Hippocampal formation (tissue), 2 donors: ENCODE measurements around the gene DTX3L.

Source experiments
- DNase-seq, 2 donors: peaks; one replicate each; lab custom pipeline; 2025; lab: John Stamatoyannopoulos, UW

The DTX3L gene

DNA sequence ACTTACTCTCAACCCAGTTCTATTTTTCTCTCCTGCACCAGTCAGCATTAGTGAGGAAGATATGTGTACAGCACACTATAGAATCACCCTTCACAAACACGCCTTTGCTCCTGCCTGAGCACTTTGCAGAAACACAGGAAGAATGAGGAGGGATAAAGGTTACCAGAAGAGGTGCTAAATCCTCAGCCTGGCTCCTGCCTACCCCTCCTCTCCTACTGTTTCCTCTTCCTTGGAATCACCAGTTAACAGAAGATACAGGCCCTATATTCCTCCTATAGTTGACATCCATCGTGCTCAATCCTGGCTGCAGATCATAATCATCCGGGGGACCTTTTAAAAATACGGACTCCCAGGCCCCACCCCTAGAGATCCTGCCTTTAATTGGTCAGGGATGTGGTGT, 42.2 kb downstream of the DTX3L start:
- no peak for DNase-seq

GRCh38 chr3:122608916-122609315, 44.8 kb downstream of the DTX3L start:
- DNase-seq = no peak

- no peak for DNase-seq
Observed at GRCh38 chr3:122609798-122610559, 45.8 kb downstream of the DTX3L start.

- no peak for DNase-seq
Observed at GRCh38 chr3:122612696-122613095, 48.6 kb downstream of the DTX3L start.

DNA sequence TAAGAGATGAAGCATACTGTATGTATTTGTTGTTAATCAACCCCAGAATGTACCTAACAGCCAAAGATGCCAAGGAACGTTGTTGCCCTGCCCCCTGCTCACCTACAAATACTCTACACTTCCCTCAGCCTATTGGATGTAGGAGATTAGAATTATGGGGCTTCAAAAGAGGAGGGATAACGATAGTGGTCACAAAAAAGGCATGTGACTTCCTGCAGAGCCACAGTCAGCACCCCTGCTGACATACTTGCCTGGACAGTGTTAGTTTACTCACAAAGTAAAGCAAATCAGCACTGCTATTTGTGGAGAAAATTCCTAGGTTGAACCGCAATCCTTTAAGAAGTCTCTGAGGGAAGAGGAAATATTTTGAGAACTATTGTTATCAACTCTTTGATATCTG, 51.2 kb downstream of the DTX3L start:
- no peak for DNase-seq

- DNase-seq = no peak
Observed at GRCh38 chr3:122618614-122619013, 54.5 kb downstream of the DTX3L start.

DNA sequence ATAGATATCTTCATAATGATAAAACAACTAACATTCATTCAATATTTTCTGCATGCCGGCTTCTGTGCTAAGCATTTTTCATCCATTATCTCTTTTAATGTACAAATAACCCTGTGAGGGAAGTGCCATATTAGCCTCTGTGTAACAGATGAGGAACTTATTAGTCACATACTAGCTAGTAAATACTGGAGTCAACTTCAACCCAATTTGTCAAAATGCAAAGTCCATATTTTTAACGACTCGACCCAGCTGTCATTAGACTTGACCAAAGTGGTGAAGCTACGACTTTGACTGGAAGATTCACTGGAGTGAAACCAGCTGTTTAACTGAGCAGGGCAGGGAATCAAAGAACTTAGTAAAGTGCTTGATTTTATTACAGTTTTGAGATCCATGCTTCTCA, 54.9 kb downstream of the DTX3L start:
- no peak for DNase-seq

DNA sequence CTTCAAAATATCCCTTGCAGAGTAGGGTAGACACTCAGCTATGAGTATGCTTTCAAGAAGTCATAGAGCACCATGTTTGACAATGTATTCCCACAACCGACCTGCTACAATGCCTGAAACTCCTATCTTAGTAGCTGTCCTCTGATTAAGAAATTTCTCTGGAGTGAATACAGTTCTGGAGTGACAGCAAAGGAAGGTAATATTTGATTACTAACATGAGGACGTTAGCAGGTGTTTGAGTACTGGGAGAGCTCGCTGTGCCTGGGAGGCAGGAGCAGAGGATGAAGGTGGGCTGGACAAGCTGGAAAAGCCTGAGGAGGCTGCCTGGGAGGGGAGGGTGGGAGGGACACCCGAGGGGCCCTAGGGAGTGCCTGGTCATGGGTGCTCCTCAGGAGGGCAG, 56.3 kb downstream of the DTX3L start:
- no peak for DNase-seq

DNA sequence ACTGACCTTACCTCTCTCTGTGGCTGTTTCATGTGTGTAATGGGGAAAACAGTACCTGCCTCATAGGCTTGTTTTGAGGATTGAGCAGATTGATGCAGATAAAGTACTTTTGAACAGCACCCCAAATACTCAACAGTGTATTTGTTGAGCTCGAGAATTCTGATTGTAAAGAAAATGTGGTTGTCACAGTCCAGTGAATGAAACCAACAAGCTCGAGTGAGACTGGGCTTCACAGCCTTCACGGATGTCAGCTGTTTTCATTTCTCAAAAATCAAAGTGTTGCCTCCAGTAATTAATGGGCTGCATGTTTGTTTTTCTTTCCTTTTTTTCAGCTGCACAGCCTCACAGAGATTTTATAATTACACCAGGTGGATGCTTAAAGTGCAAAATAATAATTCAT, 57.0 kb downstream of the DTX3L start:
- no peak for DNase-seq

- no peak for DNase-seq
Observed at GRCh38 chr3:122623031-122623829, 59.1 kb downstream of the DTX3L start.
